ENCODE measurements around the gene JARID2. TPM values are rescaled to one million over a fixed set of nuclear protein-coding genes. Genes with fewer than 3 reads are reported as not detected.

JARID2 gene
- total RNA-seq, 1 donor from 2014 or later: 24.2 TPM

- peaks cover 98% of the 10 kb centered on the region for H3K79me2 ChIP-seq (ENCODE audit: insufficient read depth, low read length)
- no peak overlapping the region for H2AFZ ChIP-seq (ENCODE audit: low read depth, low read length)
- no peak for TF ChIP-seq EZH2 (IDR thresholded peaks at IDR 0.05; ENCODE audit: insufficient read depth, low read length)
- TF ChIP-seq CTCF (IDR thresholded peaks at IDR 0.05; ENCODE audit: insufficient read depth, low read depth, low read length): no peak
- no peak overlapping the region for H3K9ac ChIP-seq (ENCODE audit: low read length)
- FAIRE-seq (no peak), DNase-seq (ENCODE audit: low read depth) (no peak)
- Mint-ChIP-seq H3K4me1 (ENCODE audit: low read depth, unreplicated experiment) (peaks cover 41% of the 10 kb centered on the region), H3K36me3 (ENCODE audit: low read depth, unreplicated experiment) (no peaks in the 10 kb centered on the region), H3K27me3 (ENCODE audit: low read depth, unreplicated experiment) (no peaks in the 10 kb centered on the region), H3K9me3 (ENCODE audit: unreplicated experiment) (no peaks in the 10 kb centered on the region), H3K4me3 (ENCODE audit: unreplicated experiment) (no peak overlapping the region), H3K27ac (ENCODE audit: unreplicated experiment) (no peak overlapping the region)
- H3K9me3 ChIP-seq (ENCODE audit: insufficient read depth, low read depth, low read length): no peaks in the 10 kb centered on the region
- peaks cover 96% of the 10 kb centered on the region for H4K20me1 ChIP-seq (ENCODE audit: insufficient read depth, low read length)
- H3K27ac ChIP-seq (ENCODE audit: low read depth, low read length): no peak overlapping the region
- peaks cover 10% of the 10 kb centered on the region for H3K4me1 ChIP-seq (ENCODE audit: insufficient read depth, low read length)
- no peak overlapping the region for H3K4me2 ChIP-seq (ENCODE audit: low read length)
- H3K4me3 ChIP-seq (ENCODE audit: insufficient read depth, low read depth, low read length): no peak overlapping the region
- no peaks in the 10 kb centered on the region for H3K36me3 ChIP-seq (ENCODE audit: insufficient read depth, low read length)
- no peaks in the 10 kb centered on the region for H3K27me3 ChIP-seq (ENCODE audit: insufficient read depth, low read length)
Observed at GRCh38 chr6:15357782-15358181, 111.9 kb downstream of the JARID2 start.

- H3K4me3 Mint-ChIP-seq (ENCODE audit: unreplicated experiment): no peak overlapping the region
- no peaks in the 10 kb centered on the region for H3K36me3 ChIP-seq (ENCODE audit: insufficient read depth, low read length)
- H3K27ac Mint-ChIP-seq (ENCODE audit: unreplicated experiment): peak overlapping the region; percentile 42
- no peak for FAIRE-seq
- H3K4me2 ChIP-seq (ENCODE audit: low read length): peak overlapping the region; percentile 6
- H3K27me3 Mint-ChIP-seq (ENCODE audit: low read depth, unreplicated experiment): no peaks in the 10 kb centered on the region
- no peak overlapping the region for H3K4me3 ChIP-seq (ENCODE audit: insufficient read depth, low read depth, low read length)
- H3K4me1 ChIP-seq (ENCODE audit: insufficient read depth, low read length): peaks cover 6% of the 10 kb centered on the region
- H3K9me3 ChIP-seq (ENCODE audit: insufficient read depth, low read depth, low read length): no peaks in the 10 kb centered on the region
- H3K79me2 ChIP-seq (ENCODE audit: insufficient read depth, low read length): peaks cover 98% of the 10 kb centered on the region
- H3K9me3 Mint-ChIP-seq (ENCODE audit: unreplicated experiment): no peaks in the 10 kb centered on the region
- peaks cover 96% of the 10 kb centered on the region for H4K20me1 ChIP-seq (ENCODE audit: insufficient read depth, low read length)
- peaks cover 35% of the 10 kb centered on the region for H3K4me1 Mint-ChIP-seq (ENCODE audit: low read depth, unreplicated experiment)
- no peak overlapping the region for H3K9ac ChIP-seq (ENCODE audit: low read length)
- H3K27ac ChIP-seq (ENCODE audit: low read depth, low read length): no peak overlapping the region
- DNase-seq (ENCODE audit: low read depth): peak; percentile 78
- TF ChIP-seq EZH2 (IDR thresholded peaks at IDR 0.05; ENCODE audit: insufficient read depth, low read length) (no peak), CTCF (IDR thresholded peaks at IDR 0.05; ENCODE audit: insufficient read depth, low read depth, low read length) (no peak)
- H2AFZ ChIP-seq (ENCODE audit: low read depth, low read length): no peak overlapping the region
- no peaks in the 10 kb centered on the region for H3K27me3 ChIP-seq (ENCODE audit: insufficient read depth, low read length)
- no peaks in the 10 kb centered on the region for H3K36me3 Mint-ChIP-seq (ENCODE audit: low read depth, unreplicated experiment)
Observed at GRCh38 chr6:15358579-15359327, 112.9 kb downstream of the JARID2 start.

GRCh38 chr6:15359335-15359862 is 113.5 kb downstream of the JARID2 start:
- H3K4me3 ChIP-seq (ENCODE audit: insufficient read depth, low read depth, low read length): no peak overlapping the region
- H3K27ac ChIP-seq (ENCODE audit: low read depth, low read length): no peak overlapping the region
- H3K27me3 ChIP-seq (ENCODE audit: insufficient read depth, low read length): no peaks in the 10 kb centered on the region
- Mint-ChIP-seq H3K9me3 (ENCODE audit: unreplicated experiment) (no peaks in the 10 kb centered on the region), H3K4me3 (ENCODE audit: unreplicated experiment) (no peak overlapping the region), H3K27ac (ENCODE audit: unreplicated experiment) (peak overlapping the region; percentile 6), H3K27me3 (ENCODE audit: low read depth, unreplicated experiment) (no peaks in the 10 kb centered on the region), H3K4me1 (ENCODE audit: low read depth, unreplicated experiment) (peaks cover 34% of the 10 kb centered on the region), H3K36me3 (ENCODE audit: low read depth, unreplicated experiment) (no peaks in the 10 kb centered on the region)
- DNase-seq (ENCODE audit: low read depth) (peak; percentile 32), FAIRE-seq (no peak)
- no peaks in the 10 kb centered on the region for H3K9me3 ChIP-seq (ENCODE audit: insufficient read depth, low read depth, low read length)
- peaks cover 6% of the 10 kb centered on the region for H3K4me1 ChIP-seq (ENCODE audit: insufficient read depth, low read length)
- no peak overlapping the region for H2AFZ ChIP-seq (ENCODE audit: low read depth, low read length)
- TF ChIP-seq CTCF (IDR thresholded peaks at IDR 0.05; ENCODE audit: insufficient read depth, low read depth, low read length) (no peak), EZH2 (IDR thresholded peaks at IDR 0.05; ENCODE audit: insufficient read depth, low read length) (no peak)
- H3K79me2 ChIP-seq (ENCODE audit: insufficient read depth, low read length): peaks cover 98% of the 10 kb centered on the region
- H3K4me2 ChIP-seq (ENCODE audit: low read length): peak overlapping the region; percentile 6
- H3K9ac ChIP-seq (ENCODE audit: low read length): no peak overlapping the region
- no peaks in the 10 kb centered on the region for H3K36me3 ChIP-seq (ENCODE audit: insufficient read depth, low read length)
- peaks cover 96% of the 10 kb centered on the region for H4K20me1 ChIP-seq (ENCODE audit: insufficient read depth, low read length)
